H9 (cell line): ENCODE measurements around the gene ABCC3. TPM values are rescaled to one million over a fixed set of nuclear protein-coding genes. Genes with fewer than 3 reads are reported as not detected.

Source experiments
- DNase-seq: peaks from one replicate; pipeline ENCODE4 v3.0.0-alpha.2; 2017
- H2AFZ ChIP-seq: one replicate; pipeline ENCODE4 v1.6.1; 2013; ENCODE audit warnings: mild to moderate bottlenecking, low read length, control low read depth, moderate library complexity
- H2AK5ac ChIP-seq: 2 replicates; pipeline ENCODE4 v1.6.1; 2013; ENCODE audit warnings: low read length, control low read depth, mixed read lengths; ENCODE audit not compliant: insufficient read length
- H2BK120ac ChIP-seq: one replicate; pipeline ENCODE4 v1.6.1; 2013; ENCODE audit warnings: low read depth, mild to moderate bottlenecking, low read length, control low read depth, inconsistent platforms; ENCODE audit not compliant: poor library complexity, severe bottlenecking
- H2BK12ac ChIP-seq: 2 replicates; pipeline ENCODE4 v1.6.1; 2013; ENCODE audit warnings: low read length, control low read depth, mixed read lengths, low read depth; ENCODE audit not compliant: insufficient read length
- H2BK15ac ChIP-seq: 2 replicates; pipeline ENCODE4 v1.6.1; 2013; ENCODE audit warnings: low read depth, low read length, control low read depth
- H2BK20ac ChIP-seq: one replicate; pipeline ENCODE4 v1.6.1; 2013; ENCODE audit warnings: low read depth, mild to moderate bottlenecking, low read length, control low read depth, inconsistent platforms; ENCODE audit not compliant: poor library complexity, severe bottlenecking
- H2BK5ac ChIP-seq: 2 replicates; pipeline ENCODE4 v1.6.1; 2013; ENCODE audit warnings: low read length, control low read depth, mixed read lengths; ENCODE audit not compliant: insufficient read length
- H3K14ac ChIP-seq: 2 replicates; pipeline ENCODE4 v1.6.1; 2013; ENCODE audit warnings: low read length, control low read depth; ENCODE audit not compliant: insufficient read depth
- H3K18ac ChIP-seq: 2 replicates; pipeline ENCODE4 v1.6.1; 2013; ENCODE audit warnings: low read depth, mild to moderate bottlenecking, mixed read lengths, low read length, control low read depth; ENCODE audit not compliant: insufficient read length
- H3K23ac ChIP-seq: 2 replicates; pipeline ENCODE4 v1.6.1; 2013; ENCODE audit warnings: low read length, control low read depth, mixed read lengths, low read depth; ENCODE audit not compliant: insufficient read length
- H3K23me2 ChIP-seq: 2 replicates; pipeline ENCODE4 v1.6.1; 2013; ENCODE audit warnings: low read depth, mild to moderate bottlenecking, mixed read lengths, low read length, control low read depth; ENCODE audit not compliant: insufficient read length, poor library complexity, severe bottlenecking
- H3K27ac ChIP-seq: 2 replicates; pipeline ENCODE4 v1.5.1; 2013; ENCODE audit warnings: low read length, control low read depth, mixed read lengths, low read depth; ENCODE audit not compliant: insufficient read length
- H3K27me3 ChIP-seq: 2 replicates; pipeline ENCODE4 v1.6.1; 2013; ENCODE audit warnings: low read length, control low read depth, inconsistent platforms; ENCODE audit not compliant: insufficient read depth
- H3K4ac ChIP-seq: 2 replicates; pipeline ENCODE4 v1.6.1; 2013; ENCODE audit warnings: low read depth, mild to moderate bottlenecking, control low read depth, inconsistent platforms, low read length, moderate library complexity
- H3K4me1 ChIP-seq: 2 replicates; pipeline ENCODE4 v1.6.1; 2013; ENCODE audit warnings: low read length, control low read depth, inconsistent platforms; ENCODE audit not compliant: insufficient read depth
- H3K4me2 ChIP-seq: 2 replicates; pipeline ENCODE4 v1.6.1; 2013; ENCODE audit warnings: low read length, control low read depth, mixed read lengths; ENCODE audit not compliant: insufficient read length, insufficient read depth
- H3K56ac ChIP-seq: 2 replicates; pipeline ENCODE4 v1.6.1; 2013; ENCODE audit warnings: low read depth, mild to moderate bottlenecking, mixed read lengths, low read length, control low read depth; ENCODE audit not compliant: insufficient read length
- H3K79me1 ChIP-seq: 2 replicates; pipeline ENCODE4 v1.6.1; 2013; ENCODE audit warnings: low read depth, mild to moderate bottlenecking, moderate library complexity, low read length, control low read depth, inconsistent platforms; ENCODE audit not compliant: insufficient read depth, poor library complexity, severe bottlenecking
- H3K79me2 ChIP-seq: 2 replicates; pipeline ENCODE4 v1.6.1; 2013; ENCODE audit warnings: low read length, control low read depth, inconsistent platforms; ENCODE audit not compliant: insufficient read depth
- H3K9ac ChIP-seq: 2 replicates; pipeline ENCODE4 v1.6.1; 2013; ENCODE audit warnings: low read length, control low read depth, mixed read lengths; ENCODE audit not compliant: insufficient read length; ENCODE audit errors: extremely low read depth
- H3K9me3 ChIP-seq: one replicate; pipeline ENCODE4 v1.6.1; 2013; ENCODE audit warnings: low read depth, low read length, inconsistent platforms; ENCODE audit not compliant: control insufficient read depth
- H3T11ph ChIP-seq: one replicate; pipeline ENCODE4 v1.6.1; 2013; ENCODE audit warnings: mild to moderate bottlenecking, low read length, control low read depth, inconsistent platforms
- H4K20me1 ChIP-seq: one replicate; pipeline ENCODE4 v1.6.1; 2013; ENCODE audit not compliant: control insufficient read depth, insufficient read length, insufficient read depth
- H4K5ac ChIP-seq: 2 replicates; pipeline ENCODE4 v1.6.1; 2013; ENCODE audit warnings: low read depth, mild to moderate bottlenecking, mixed read lengths, low read length, control low read depth; ENCODE audit not compliant: insufficient read length
- H4K8ac ChIP-seq: replicated peaks from 2 replicates; pipeline ENCODE4 v1.6.1; 2013; ENCODE audit warnings: low read length, control low read depth, mixed read lengths, low read depth; ENCODE audit not compliant: insufficient read length
- H4K91ac ChIP-seq: 2 replicates; pipeline ENCODE4 v1.6.1; 2013; ENCODE audit warnings: low read depth, mild to moderate bottlenecking, moderate library complexity, mixed read lengths, low read length, control low read depth; ENCODE audit not compliant: insufficient read length
- H3K27ac Mint-ChIP-seq, 3 experiments: 2 replicates in 2 of 3; 3 replicates in 1 of 3; pipeline ENCODE4 v1.8.0; 2020 to 2021; ENCODE audit warnings: mixed read lengths in 3 of 3, mild to moderate bottlenecking in 1 of 3, moderate library complexity in 1 of 3
- H3K27me3 Mint-ChIP-seq: 2 replicates; pipeline ENCODE4 v1.8.0; 2021; ENCODE audit warnings: low read depth, mild to moderate bottlenecking, moderate library complexity, mixed read lengths
- H3K36me3 Mint-ChIP-seq, 3 experiments: 2 replicates in 2 of 3; 3 replicates in 1 of 3; pipeline ENCODE4 v1.8.0; 2020 to 2021; ENCODE audit warnings: low read depth in 3 of 3, mixed read lengths in 3 of 3; ENCODE audit not compliant: insufficient read depth in 1 of 3
- H3K4me1 Mint-ChIP-seq, 2 experiments: 2 replicates each; pipeline ENCODE4 v1.8.0; 2020; ENCODE audit warnings: mixed read lengths in 2 of 2
- H3K4me3 Mint-ChIP-seq, 2 experiments: 2 replicates in 1 of 2; 3 replicates in 1 of 2; pipeline ENCODE4 v1.8.0; 2020 to 2021; ENCODE audit warnings: mild to moderate bottlenecking in 2 of 2, mixed read lengths in 2 of 2, moderate library complexity in 1 of 2
- H3K9me3 Mint-ChIP-seq, 2 experiments: 2 replicates in 1 of 2; 3 replicates in 1 of 2; pipeline ENCODE4 v1.8.0; 2020; ENCODE audit warnings: mild to moderate bottlenecking in 2 of 2, mixed read lengths in 2 of 2, moderate library complexity in 1 of 2
- WGBS: extraction: QIAGEN DNeasy Blood & Tissue Kit; methylation state at CpG from one replicate; pipeline ENCODE4 v1.1.7; 2013; ENCODE audit warnings: missing lambda C conversion rate, low lambda C conversion rate, mixed read lengths; ENCODE audit not compliant: insufficient read length; ENCODE audit errors: extremely low coverage; 5-methylcytosine and 5-hydroxymethylcytosine counted together
- total RNA-seq: library from RNA; stranded (reverse); gene quantifications from 2 replicates; pipeline ENCODE4 v1.2.1, GENCODE V29; 2021
- TF ChIP-seq, protein P1 (sequence below): fragments of 200-600 bp; sonication (generic); conservative IDR thresholded peaks from 3 replicates; pipeline ENCODE4 v1.8.0; 2021; ENCODE audit warnings: antibody characterized with exemption, mild to moderate bottlenecking

ABCC3 gene
- total RNA-seq, 1 experiment from 2014 or later: 0.31 TPM

DNA sequence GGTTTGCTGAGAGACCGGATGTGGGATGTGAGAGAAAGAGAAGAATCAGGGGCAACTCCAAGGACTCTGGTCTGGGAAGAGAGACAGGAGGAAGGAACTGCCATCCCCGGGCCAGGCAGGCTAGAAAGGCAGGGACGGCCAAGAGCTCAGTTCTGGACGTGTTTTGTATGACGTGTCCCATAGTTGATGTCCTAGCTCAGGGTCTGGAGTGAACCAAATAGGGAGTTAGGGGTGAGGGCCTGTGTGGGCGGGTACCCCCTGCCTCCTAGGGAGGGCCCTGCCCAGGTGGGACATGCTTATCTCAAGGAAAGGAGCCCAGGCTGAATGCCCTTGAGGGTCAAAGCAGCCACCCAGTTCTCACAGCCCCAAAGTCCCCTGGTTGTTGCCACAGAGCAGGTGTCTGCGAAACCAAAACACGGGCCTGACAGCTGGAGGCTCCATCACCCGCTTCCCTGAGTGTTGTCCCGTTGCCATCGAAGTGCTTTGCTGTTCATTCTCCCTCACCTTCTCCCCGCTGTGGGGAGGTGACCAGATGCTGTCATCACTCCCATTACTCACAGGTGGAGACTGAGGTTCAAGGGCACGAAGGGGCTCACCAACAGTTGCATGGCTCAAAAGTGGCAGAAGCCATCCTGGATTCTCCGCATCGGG is 7.5 kb downstream of the ABCC3 start:
- Histone ChIP-seq H3K4me2 (no peak overlapping the region), H2BK120ac (no peak overlapping the region), H3K4me1 (no peaks in the 10 kb centered on the region; the same call in 1 of the 2 replicates), H2AK5ac (no peak overlapping the region), H3T11ph (no peak overlapping the region), H3K23ac (no peak overlapping the region), H3K9me3 (no peaks in the 10 kb centered on the region), H3K14ac (no peak overlapping the region), H3K27ac (no peak overlapping the region), H4K20me1 (peaks cover 2% of the 10 kb centered on the region), H3K23me2 (no peaks in the 10 kb centered on the region), H3K9ac (no peak overlapping the region), H4K5ac (no peak overlapping the region), H2BK12ac (no peak overlapping the region), H4K91ac (no peak overlapping the region), H2AFZ (no peak overlapping the region), H2BK5ac (no peak overlapping the region), H3K79me1 (no peaks in the 10 kb centered on the region), H3K27me3 (no peaks in the 10 kb centered on the region), H3K4ac (no peak overlapping the region), H3K18ac (no peak overlapping the region), H4K8ac (no peak overlapping the region), H2BK15ac (no peak overlapping the region), H3K79me2 (no peaks in the 10 kb centered on the region), H3K56ac (no peak overlapping the region), H2BK20ac (no peak overlapping the region)
- TF ChIP-seq, protein P1, sequence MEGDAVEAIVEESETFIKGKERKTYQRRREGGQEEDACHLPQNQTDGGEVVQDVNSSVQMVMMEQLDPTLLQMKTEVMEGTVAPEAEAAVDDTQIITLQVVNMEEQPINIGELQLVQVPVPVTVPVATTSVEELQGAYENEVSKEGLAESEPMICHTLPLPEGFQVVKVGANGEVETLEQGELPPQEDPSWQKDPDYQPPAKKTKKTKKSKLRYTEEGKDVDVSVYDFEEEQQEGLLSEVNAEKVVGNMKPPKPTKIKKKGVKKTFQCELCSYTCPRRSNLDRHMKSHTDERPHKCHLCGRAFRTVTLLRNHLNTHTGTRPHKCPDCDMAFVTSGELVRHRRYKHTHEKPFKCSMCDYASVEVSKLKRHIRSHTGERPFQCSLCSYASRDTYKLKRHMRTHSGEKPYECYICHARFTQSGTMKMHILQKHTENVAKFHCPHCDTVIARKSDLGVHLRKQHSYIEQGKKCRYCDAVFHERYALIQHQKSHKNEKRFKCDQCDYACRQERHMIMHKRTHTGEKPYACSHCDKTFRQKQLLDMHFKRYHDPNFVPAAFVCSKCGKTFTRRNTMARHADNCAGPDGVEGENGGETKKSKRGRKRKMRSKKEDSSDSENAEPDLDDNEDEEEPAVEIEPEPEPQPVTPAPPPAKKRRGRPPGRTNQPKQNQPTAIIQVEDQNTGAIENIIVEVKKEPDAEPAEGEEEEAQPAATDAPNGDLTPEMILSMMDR: no peak
- H3K27me3 Mint-ChIP-seq: peaks cover 9% of the 10 kb centered on the region
- no peaks in the 10 kb centered on the region for H3K36me3 Mint-ChIP-seq
- WGBS: no CpG with 5 or more reads among the region's 15 CpGs
- no peak for DNase-seq
- H3K27ac Mint-ChIP-seq: no peak overlapping the region
- H3K4me3 Mint-ChIP-seq: no peak overlapping the region
- peaks cover 6 to 24% of the 10 kb centered on the region in 2 experiments for H3K4me1 Mint-ChIP-seq
- H3K9me3 Mint-ChIP-seq: no peaks in the 10 kb centered on the region
